NCI-H748 treated with DMSO at 0.1 percent for 48 hours (cell line): Measurements from ENCODE around the gene DTX3.
"Not testable (repeated sequence)": the region's sequence is repeated elsewhere in the genome, so short reads cannot be mapped to it uniquely, and the experiment has no call there.

Experiments
- DNase-seq: peaks from one replicate; lab custom pipeline; 2025; lab: John Stamatoyannopoulos, UW

Gene DTX3

DNA sequence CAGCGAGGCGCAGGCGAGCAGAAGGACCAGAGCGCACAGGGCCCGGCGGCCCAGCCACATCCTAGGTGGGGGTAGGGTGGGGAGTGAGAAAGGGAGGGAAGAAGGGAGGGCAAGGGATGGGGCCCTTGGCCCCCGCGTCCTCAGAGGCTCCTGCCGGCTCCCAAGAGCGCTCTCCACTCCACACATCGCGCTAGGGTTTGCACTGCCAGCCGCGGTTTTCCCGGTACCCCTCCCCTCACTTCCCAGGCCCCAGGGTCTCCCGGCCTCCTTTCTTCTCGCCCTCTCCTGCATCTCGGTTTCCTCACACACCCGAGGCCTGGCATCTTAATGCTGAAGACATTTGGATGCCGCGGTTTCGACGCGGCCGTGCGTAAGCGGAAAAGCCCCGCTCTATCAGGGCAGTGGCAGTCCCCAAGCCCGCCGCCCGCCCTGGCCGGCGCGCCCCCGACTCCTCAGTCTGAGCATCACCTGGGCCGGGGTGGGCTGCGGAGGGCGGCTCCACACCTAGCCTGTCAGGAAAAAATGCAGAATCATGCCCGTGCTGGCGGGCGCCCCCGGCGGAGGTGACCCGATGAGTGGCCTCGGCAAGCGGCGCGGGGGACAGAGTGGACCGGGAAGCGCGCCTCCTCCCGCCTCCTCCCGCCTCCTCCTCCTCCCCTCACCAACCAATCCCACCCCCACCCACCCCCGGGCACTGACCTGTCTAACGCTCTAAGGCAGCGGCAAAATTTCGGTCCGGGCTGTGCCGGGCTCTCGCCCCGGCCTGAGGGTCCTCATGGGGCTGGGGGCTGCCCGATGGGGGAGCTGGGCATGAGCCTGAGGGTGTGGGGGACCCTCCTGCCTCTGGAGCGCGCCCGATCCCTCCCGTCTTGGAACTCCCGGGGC, 27.7 kb downstream of the DTX3 start:
- DNase-seq = no peak

GRCh38 chr12:57632958-57633840, 28.6 kb downstream of the DTX3 start, which contains the start of gene B4GALNT1:
TSS of gene B4GALNT1 (minus strand) at chr12:57633201. CDS start at chr12:57632132, 1,069 bp downstream.
- DNase-seq = peak; percentile 55

DNA sequence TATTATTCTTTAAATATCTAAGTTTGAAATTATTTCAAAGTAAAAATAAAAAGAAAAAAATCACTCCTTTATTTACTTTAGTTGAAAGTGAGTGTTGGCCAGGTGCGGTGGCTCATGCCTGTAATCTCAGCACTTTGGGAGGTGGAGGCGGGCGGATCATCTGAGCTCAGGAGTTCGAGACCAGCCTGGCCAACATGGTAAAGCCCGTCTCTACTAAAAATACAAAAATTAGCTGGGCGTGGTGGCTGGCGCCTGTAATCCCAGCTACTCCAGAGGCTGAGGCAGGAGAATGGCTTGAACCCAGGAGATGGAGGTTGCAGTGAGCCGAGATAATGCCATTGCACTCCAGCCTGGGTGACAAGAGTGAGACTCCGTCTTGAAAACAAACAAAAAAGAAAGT, 32.1 kb downstream of the DTX3 start:
- DNase-seq = not testable (repeated sequence)

- no peak for DNase-seq
Measured at GRCh38 chr12:57637364-57637763, 32.7 kb downstream of the DTX3 start.

GRCh38 chr12:57638096-57638495, 33.5 kb downstream of the DTX3 start:
- no peak for DNase-seq

GRCh38 chr12:57640175-57641042, 35.8 kb downstream of the DTX3 start:
- no peak for DNase-seq

- DNase-seq = no peak
Measured at GRCh38 chr12:57641699-57642442, 37.2 kb downstream of the DTX3 start.

- DNase-seq = not testable (repeated sequence)
Measured at GRCh38 chr12:57645990-57646658, 41.5 kb downstream of the DTX3 start.

- DNase-seq = not testable (repeated sequence)
Measured at GRCh38 chr12:57646659-57647049, 42.0 kb downstream of the DTX3 start.

- no peak for DNase-seq
Measured at GRCh38 chr12:57654042-57654441, 49.4 kb downstream of the DTX3 start.

DNA sequence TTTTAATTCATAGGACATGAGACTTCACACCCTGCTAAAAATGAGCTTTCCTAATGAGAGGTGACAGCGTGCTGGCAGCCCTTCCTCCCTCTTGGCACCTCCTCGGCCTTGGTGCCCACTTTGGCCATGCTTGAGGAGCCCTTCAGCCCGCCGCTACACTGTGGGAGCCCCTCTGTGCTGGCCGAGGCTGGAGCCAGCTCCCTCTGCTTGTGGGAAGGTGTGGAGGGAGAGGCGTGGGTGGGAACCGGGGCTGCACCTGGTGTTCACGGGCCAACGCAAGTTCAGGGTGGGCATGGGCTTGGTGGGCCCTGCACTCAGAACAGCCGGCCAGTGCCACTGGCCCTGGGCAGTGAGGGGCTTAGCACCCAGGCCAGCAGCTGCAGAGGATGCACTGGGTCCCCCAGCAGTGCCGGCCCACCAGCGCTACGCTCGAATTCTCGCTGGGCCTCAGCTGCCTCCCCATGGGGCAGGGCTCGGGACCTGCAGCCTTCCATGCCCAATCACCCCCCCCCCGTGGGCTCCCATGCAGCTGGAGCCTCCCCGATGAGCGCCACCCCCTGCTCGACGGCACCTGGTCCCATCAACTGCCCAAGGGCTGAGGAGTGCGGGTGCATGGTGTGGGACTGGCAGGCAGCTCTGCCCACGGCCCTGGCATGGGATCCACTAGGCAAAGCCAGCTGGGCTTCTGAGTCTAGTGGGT, 51.1 kb downstream of the DTX3 start:
- no peak for DNase-seq

- not testable (repeated sequence) for DNase-seq
Measured at GRCh38 chr12:57656408-57656807, 51.8 kb downstream of the DTX3 start.

GRCh38 chr12:57657744-57658143, 53.1 kb downstream of the DTX3 start:
- DNase-seq = no peak

- DNase-seq = no peak
Measured at GRCh38 chr12:57658890-57659289, 54.3 kb downstream of the DTX3 start.
